Lung microvascular endothelial cell (primary cell): ENCODE data around the gene KIAA0513. TPM values are rescaled to one million over a fixed set of nuclear protein-coding genes. Genes with fewer than 3 reads are reported as not detected.
A peak's percentile ranks its signal among the peaks of the same experiment; 100 is the strongest.
"Not testable (repeated sequence)": the region's sequence is repeated elsewhere in the genome, so short reads cannot be mapped to it uniquely, and the experiment has no call there.

Experiments used
- DNase-seq, 2 donors: peaks; one replicate each; pipeline versions ENCODE4 v3.0.0 to v3.0.0-alpha.2; 2010; ENCODE audit warnings: low read depth in 2 of 2
- total RNA-seq: library from RNA; depleted of rRNA; stranded (reverse); fragments of >200 nt; gene quantifications from 2 replicates; pipeline ENCODE4 v1.2.1, GENCODE V29; 2014

The KIAA0513 gene
- total RNA-seq, 1 donor from 2014 or later, result 20.8 TPM

- no peak for DNase-seq
Measured at GRCh38 chr16:85111184-85111583, 83.6 kb downstream of the KIAA0513 start.

- no peak for DNase-seq
Measured at GRCh38 chr16:85112364-85112763, 84.8 kb downstream of the KIAA0513 start, which contains the start of gene CIBAR2. Gene CIBAR2, minus strand, starts transcription at chr16:85112472. Its CDS starts 120 bp downstream, at chr16:85112352.

- DNase-seq, result no peak
Measured at GRCh38 chr16:85113168-85113733, 85.7 kb downstream of the KIAA0513 start.

DNA sequence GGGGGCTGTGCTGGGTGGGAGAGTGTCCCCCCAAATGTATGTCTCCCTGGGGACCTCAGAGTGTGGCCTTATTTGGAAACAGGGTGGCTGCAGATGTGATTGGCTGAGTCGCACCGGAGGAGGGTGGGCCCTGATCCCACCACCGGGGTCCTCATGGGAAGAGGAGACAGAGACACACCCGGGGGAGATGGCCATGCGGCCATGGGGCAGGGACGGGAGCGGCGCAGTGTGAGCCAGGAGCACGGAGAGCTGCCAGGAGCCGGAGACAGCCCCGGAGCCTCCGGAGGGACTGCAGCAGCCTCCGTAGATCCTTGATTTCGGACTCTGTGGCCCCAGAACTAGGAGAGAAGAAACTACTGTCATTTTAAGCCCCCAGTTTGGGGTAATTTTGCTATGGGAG is 86.3 kb downstream of the KIAA0513 start:
- no peak for DNase-seq

DNA sequence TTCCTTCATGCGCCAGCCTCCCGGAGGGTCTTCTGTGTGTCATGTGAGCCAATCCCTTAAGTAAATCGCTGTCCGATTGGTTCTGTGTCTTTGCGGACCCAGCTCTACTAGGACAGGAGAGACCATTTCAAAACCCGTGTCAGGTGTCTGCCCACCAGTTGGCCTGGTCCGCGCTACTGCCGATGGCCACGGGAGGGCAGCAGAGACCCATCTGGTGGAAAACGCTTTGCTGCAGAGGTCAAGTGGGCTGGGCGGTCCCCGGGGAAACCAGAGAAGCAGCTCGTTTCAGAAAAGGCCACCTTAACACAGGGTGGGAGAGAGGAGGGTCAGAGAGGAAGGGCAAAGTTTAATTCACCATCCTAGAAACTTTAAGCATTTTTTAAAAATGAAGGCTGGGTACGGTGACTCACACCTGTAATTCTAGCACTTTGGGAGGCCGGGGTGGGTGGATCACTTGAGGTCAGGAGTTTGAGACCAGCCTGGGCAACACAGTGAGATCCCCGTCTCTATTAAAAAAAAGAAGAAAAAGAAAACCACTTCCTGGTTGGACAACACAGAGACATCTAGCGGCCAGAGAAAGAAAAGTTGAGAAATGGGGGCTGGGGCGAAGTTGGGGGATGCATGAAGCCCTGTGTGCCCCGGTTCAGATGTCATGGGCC is 87.4 kb downstream of the KIAA0513 start:
- peak; percentile 80 to 89 for DNase-seq

DNA sequence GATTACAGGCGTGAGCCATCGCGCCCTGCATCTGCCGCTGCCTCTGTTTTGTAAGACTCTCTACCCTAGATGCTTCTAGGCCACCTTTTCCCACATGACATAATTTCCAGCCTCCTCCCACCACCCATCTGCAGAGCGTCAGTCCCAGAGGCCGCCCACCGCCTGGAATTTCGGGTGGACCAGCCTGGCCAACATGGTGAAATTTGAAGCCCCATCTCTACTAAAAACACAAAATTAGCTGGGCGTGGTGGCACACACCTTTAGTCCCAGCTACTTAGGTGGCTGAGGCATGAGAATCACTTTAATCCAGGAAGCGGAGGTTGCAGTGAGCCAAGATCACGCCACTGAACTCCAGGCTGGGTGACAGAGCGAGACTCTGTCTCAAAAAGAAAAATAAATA is 89.8 kb downstream of the KIAA0513 start:
- DNase-seq, result no peak

DNA sequence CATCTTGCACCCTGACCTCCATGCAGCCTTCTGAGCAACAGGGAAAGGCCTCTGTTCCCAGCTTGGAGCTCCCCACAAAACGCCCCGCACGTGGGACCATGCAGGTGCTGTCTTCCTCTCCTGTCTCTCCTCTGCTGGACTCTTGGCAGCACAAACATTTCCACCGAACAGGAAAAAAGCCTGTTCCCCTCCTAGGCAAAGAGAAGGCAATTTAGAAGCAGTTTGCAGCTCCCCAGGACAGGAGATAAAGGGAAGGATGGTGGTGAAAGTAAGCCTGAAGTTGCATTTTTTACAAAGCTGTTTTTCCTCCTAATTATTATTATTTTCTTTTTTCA is 92.4 kb downstream of the KIAA0513 start:
- no peak for DNase-seq

DNA sequence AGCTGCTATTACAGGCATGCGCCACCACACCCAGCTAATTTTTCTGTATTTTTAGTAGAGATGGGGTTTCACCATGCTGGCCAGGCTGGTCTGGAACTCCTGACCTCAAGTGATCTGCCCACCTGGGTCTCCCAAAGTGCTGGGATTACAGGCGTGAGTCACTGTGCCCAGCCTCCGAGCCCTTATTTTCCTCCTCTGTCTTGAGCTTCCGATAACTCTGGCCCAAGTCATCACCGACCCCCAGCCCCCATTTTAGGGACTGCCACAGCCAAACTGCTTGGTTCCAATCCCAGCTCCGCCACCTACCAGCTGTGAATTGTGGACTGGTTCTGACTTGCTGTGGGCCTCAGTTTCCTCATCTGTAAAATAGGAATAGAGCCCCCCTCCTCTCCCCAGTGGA is 95.8 kb downstream of the KIAA0513 start:
- DNase-seq, result not testable (repeated sequence)

GRCh38 chr16:85123891-85124635 is 96.5 kb downstream of the KIAA0513 start:
- peak; percentile 58 to 78 for DNase-seq

GRCh38 chr16:85124636-85125346 is 97.2 kb downstream of the KIAA0513 start:
- DNase-seq, result no peak

DNA sequence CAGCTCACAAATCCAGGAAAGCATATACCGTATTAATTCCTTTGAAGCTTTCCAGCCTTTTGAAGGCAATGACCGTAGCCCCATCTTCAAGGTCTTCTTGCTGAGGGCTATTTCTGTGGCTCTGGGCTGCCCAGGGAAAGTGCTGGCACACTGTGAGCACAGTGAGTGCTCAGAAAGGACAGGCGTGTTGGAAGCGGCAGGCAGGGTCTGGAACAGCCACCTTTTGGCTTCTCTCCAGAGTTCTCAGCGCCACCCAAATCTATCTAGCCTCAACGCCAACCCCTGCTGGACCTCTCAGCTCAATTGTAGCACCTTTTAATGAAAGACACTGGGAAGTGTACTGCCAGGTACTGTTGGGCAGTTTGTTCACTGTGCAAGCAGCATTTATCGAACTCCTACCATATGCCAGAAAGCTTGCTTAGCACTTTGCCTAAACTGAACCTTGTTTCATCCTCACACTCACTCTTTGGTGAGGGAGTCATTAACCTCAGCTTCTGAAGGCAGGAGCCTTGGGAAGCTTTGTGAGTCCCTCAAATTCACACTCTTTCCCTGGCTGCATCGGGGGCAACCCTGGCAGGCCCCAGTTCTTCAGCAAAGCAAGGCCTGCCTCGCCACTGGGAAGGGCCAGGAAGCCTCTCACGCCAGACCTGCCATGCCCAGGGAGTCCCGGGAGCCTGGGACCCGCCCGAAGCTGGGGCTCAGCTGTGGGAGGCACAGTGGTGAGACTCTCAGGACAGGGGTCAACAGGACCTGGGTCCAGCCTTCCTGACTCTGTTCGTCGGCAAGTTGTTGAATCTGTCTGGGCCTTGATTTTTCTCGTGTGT is 98.2 kb downstream of the KIAA0513 start:
- no peak for DNase-seq

DNA sequence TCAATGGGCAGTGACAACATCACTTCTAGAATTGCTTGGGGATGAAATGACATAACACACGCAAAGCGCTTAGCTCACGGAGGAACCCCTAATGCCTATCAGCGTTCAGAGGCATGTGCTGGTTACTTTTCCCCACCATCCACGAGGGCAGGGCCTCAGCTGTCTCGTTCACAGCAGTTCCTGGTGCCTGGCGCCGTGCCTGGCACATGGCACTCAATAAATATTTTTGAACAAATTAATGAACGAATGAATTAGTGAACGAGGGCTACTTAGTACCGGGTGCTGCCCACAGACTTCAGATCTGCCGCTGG is 98.8 kb downstream of the KIAA0513 start:
- no peak for DNase-seq

DNA sequence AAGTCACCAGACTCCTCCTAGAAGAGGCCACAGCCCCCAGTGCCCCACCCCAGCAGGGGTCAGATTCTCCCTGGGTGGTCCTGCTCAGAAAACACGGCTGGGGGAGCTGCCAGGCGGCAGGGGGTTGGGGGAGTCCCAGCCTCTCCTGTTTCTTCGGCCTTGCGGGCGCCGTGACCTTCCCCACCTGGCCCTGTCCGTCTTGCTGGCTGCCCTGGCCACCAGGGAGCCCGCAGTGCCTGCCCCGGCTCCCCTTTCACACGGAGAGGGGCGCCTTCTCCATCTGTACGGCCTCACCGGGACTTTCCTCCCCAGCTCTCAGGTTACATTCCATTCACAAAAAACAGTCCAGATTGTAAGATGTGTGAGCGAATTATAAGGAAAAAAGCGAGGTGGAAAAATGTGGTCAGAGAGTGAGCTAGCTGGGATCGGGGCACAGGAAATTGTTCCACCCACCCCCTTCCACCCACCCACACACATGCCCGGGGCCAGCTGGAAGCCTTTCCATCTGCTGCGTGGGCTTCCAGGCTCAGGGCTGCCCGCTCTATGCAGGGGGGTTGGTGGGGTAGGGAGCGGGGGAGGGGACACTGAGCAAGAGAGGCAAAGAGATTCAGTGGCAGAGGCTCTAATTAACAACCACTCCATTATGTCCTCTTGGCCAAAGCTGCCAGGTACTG is 99.2 kb downstream of the KIAA0513 start:
- peak; percentile 59 to 70 for DNase-seq

DNA sequence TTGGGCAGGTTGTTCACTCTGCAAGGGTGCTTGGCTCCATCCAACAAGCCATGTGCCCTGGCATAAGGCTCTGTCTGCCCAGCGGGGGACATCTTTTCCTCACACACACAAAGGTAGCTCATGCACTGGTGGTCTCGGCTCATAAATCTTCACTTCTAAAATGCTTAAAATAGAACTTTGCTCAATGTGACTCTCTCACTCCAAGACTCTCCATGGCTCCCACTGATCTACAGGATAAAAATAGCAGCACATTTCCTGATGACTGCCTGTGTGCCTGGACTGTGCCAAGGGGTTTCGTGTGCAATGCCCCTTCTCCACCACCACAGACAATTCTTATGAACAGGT is 99.8 kb downstream of the KIAA0513 start:
- DNase-seq, result no peak

DNA sequence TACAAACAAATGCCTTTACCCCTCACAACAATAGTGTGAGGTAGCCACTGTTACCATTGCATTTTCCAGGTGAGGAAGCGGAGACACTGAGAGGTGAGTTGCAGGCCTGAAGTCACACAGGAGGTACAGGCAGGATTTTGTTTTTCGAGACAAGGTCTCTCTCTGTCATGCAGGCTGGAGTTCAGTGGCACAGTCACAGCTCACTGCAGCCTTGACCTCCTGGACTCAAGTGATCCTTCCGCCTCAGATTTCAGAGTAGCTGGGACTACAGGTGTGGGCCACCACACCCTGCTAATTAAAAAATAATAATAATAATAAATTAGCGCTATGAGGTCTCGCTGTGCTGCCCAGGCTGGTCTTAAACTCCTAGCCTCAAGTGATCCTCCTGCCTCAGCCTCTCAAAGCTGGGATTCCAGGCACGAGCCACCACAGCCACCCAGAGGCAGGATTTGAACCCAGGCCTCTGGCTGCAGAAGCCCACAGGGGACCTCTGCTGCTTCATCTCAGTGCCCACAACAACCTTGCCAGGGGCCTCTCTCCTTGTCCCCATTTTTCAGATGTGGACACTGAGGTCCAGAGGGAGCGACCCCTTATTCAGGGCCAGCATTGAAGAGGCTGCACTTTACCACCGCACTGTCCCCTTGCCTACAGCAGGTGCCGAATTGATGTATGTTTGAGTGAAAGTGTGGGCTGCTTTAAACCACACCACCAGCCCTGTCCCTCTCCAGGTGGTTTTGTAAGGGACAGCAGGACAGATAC is 100.7 kb downstream of the KIAA0513 start:
- no peak for DNase-seq

- DNase-seq, result no peak
Measured at GRCh38 chr16:85129876-85130704, 102.5 kb downstream of the KIAA0513 start.

DNA sequence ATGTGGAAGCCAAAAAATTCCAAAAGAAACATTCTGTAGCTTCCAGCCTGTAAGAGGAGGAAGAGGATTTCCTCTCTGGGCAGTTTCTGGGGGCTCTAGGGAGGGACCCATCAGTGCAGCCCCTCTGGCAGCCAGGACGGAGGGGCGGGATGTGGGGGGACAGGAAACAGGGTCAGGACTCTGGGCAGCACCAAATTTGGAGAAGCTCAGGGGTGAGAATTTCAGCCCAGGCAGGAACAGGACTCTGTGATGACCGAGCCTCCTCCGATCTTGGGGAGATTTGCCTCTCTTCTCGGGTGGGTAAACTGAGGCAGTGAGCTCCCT is 103.1 kb downstream of the KIAA0513 start:
- no peak for DNase-seq

GRCh38 chr16:85132456-85133289 is 105.1 kb downstream of the KIAA0513 start:
- DNase-seq, result peak in 1 of 2 donors; percentile 32

DNA sequence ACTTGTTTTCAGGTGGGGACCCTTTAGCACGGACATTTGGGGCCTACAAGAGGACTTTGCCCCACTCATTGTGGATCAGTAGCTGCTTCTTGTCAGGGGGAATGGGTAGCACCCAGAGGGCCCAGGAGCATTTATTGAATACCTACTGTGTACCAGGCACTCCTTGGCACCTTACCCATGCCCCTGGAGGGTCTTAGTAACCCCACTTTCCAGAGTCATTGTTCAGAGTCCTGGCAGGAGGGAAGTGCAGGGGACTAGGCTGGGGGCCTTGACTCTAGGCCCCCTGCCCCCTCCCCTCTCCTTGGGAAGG is 105.7 kb downstream of the KIAA0513 start:
- no peak for DNase-seq
